ENCODE data around the gene SIN3A. TPM values are rescaled to one million over a fixed set of nuclear protein-coding genes. Genes with fewer than 3 reads are reported as not detected.

SIN3A gene
- total and polyA plus RNA-seq, 2 experiments from 2014 or later = 24.3 to 73.0 TPM

DNA sequence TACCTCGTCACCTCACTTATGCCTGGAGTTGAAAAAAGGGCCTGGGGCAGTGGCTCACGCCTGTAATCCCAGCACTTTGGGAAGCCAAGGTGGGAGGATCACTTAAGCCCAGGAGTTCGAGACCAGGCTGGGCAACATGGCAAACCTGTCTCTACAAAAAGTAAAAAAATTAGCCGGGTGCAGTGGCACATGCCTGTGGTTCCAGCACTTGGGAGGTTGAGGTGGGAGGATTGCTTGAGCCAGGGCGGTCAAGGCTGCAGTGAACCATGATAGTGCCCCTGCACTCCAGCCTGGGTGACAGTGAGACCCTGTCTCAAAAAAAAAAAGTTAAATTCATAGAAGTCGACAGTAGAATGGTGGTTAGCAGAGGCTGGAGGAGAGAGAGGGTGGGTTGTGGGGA is 109.3 kb downstream of the SIN3A start (continued):
- TF ChIP-seq, protein P1, sequence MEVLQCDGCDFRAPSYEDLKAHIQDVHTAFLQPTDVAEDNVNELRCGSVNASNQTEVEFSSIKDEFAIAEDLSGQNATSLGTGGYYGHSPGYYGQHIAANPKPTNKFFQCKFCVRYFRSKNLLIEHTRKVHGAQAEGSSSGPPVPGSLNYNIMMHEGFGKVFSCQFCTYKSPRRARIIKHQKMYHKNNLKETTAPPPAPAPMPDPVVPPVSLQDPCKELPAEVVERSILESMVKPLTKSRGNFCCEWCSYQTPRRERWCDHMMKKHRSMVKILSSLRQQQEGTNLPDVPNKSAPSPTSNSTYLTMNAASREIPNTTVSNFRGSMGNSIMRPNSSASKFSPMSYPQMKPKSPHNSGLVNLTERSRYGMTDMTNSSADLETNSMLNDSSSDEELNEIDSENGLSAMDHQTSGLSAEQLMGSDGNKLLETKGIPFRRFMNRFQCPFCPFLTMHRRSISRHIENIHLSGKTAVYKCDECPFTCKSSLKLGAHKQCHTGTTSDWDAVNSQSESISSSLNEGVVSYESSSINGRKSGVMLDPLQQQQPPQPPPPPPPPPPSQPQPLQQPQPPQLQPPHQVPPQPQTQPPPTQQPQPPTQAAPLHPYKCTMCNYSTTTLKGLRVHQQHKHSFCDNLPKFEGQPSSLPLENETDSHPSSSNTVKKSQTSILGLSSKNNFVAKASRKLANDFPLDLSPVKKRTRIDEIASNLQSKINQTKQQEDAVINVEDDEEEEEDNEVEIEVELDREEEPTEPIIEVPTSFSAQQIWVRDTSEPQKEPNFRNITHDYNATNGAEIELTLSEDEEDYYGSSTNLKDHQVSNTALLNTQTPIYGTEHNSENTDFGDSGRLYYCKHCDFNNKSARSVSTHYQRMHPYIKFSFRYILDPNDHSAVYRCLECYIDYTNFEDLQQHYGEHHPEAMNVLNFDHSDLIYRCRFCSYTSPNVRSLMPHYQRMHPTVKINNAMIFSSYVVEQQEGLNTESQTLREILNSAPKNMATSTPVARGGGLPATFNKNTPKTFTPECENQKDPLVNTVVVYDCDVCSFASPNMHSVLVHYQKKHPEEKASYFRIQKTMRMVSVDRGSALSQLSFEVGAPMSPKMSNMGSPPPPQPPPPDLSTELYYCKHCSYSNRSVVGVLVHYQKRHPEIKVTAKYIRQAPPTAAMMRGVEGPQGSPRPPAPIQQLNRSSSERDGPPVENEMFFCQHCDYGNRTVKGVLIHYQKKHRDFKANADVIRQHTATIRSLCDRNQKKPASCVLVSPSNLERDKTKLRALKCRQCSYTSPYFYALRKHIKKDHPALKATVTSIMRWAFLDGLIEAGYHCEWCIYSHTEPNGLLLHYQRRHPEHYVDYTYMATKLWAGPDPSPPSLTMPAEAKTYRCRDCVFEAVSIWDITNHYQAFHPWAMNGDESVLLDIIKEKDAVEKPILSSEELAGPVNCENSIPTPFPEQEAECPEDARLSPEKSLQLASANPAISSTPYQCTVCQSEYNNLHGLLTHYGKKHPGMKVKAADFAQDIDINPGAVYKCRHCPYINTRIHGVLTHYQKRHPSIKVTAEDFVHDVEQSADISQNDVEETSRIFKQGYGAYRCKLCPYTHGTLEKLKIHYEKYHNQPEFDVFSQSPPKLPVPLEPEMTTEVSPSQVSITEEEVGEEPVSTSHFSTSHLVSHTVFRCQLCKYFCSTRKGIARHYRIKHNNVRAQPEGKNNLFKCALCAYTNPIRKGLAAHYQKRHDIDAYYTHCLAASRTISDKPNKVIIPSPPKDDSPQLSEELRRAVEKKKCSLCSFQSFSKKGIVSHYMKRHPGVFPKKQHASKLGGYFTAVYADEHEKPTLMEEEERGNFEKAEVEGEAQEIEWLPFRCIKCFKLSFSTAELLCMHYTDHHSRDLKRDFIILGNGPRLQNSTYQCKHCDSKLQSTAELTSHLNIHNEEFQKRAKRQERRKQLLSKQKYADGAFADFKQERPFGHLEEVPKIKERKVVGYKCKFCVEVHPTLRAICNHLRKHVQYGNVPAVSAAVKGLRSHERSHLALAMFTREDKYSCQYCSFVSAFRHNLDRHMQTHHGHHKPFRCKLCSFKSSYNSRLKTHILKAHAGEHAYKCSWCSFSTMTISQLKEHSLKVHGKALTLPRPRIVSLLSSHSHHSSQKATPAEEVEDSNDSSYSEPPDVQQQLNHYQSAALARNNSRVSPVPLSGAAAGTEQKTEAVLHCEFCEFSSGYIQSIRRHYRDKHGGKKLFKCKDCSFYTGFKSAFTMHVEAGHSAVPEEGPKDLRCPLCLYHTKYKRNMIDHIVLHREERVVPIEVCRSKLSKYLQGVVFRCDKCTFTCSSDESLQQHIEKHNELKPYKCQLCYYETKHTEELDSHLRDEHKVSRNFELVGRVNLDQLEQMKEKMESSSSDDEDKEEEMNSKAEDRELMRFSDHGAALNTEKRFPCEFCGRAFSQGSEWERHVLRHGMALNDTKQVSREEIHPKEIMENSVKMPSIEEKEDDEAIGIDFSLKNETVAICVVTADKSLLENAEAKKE (CRISPR knock-in tag; IDR thresholded peaks at IDR 0.05) = no peak
- no peak for TF ChIP-seq ZNF331 (CRISPR knock-in tag; IDR thresholded peaks at IDR 0.05; ENCODE audit: low read depth)
- TF ChIP-seq CREB1 (CRISPR knock-in tag; IDR thresholded peaks at IDR 0.05; ENCODE audit: low read depth) = no peak
- no peak for TF ChIP-seq EZH2phosphoT487 (IDR thresholded peaks at IDR 0.05; ENCODE audit: unreplicated experiment)

DNA sequence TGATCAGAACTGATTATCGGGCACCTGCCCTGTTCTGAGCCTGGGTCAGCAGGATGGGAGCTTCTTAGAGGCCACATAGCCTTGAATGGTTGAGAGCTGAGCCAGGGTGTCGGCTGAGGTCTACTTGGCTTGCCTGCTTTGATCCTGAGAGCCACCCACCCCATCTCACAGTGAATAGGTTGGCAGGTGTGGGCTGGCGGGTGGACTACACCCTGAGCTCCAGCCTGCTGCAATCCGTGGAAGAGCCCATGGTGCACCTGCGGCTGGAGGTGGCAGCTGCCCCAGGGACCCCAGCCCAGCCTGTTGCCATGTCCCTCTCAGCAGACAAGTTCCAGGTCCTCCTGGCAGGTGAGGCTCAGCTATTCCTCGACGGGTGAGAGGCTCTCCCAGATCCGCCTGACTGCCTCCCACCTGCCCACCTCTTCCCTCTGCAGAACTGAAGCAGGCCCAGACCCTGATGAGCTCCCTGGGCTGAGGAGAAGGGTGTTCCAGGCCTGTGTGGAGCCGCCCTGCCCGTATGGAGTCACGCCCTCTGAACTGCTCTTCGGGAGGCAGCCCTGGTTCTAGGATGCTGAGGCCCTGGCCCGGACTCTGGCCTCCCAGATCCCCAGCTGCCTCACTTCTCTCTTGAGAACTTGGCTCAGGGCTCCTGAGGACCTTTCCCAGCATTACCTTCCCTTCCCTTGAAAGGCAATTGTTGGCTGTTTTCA is 111.8 kb downstream of the SIN3A start:
- Mint-ChIP-seq H3K4me1 (peaks cover 16% of the 10 kb centered on the region), H3K4me3 (no peak overlapping the region), H3K36me3 (ENCODE audit: low read depth) (peaks cover 14% of the 10 kb centered on the region), H3K9me3 (peaks cover 3% of the 10 kb centered on the region; the same call in 2 of the 3 replicates), H3K27ac (no peak overlapping the region), H3K27me3 (ENCODE audit: insufficient read depth, low read depth, poor library complexity) (peaks cover 21% of the 10 kb centered on the region)
- Histone ChIP-seq H3K4me2 (no peak overlapping the region), H3K36me3 (ENCODE audit: insufficient read depth) (no peaks in the 10 kb centered on the region), H3F3A (replicated peaks; ENCODE audit: low read depth) (no peaks in the 10 kb centered on the region), H3K79me2 (replicated peaks; ENCODE audit: insufficient read depth) (peaks cover 6% of the 10 kb centered on the region), H3K27ac (ENCODE audit: low read depth) (no peak overlapping the region), H2AFZ (no peak overlapping the region), H3K27me3 (ENCODE audit: insufficient read depth) (no peaks in the 10 kb centered on the region), H3K4me3 (no peak overlapping the region), H4K20me1 (replicated peaks; ENCODE audit: insufficient read depth) (no peaks in the 10 kb centered on the region), H3K4me1 (ENCODE audit: insufficient read depth) (no peaks in the 10 kb centered on the region), H3K9me2 (ENCODE audit: insufficient read depth) (no peaks in the 10 kb centered on the region)
- TF ChIP-seq, protein P1 (CRISPR knock-in tag; IDR thresholded peaks at IDR 0.05) = no peak
- TF ChIP-seq CREB1 (CRISPR knock-in tag; IDR thresholded peaks at IDR 0.05; ENCODE audit: low read depth) (no peak), ZNF114 (CRISPR knock-in tag; IDR thresholded peaks at IDR 0.05) (no peak), ZNF331 (CRISPR knock-in tag; IDR thresholded peaks at IDR 0.05; ENCODE audit: low read depth) (no peak)
- TF ChIP-seq, protein P2, sequence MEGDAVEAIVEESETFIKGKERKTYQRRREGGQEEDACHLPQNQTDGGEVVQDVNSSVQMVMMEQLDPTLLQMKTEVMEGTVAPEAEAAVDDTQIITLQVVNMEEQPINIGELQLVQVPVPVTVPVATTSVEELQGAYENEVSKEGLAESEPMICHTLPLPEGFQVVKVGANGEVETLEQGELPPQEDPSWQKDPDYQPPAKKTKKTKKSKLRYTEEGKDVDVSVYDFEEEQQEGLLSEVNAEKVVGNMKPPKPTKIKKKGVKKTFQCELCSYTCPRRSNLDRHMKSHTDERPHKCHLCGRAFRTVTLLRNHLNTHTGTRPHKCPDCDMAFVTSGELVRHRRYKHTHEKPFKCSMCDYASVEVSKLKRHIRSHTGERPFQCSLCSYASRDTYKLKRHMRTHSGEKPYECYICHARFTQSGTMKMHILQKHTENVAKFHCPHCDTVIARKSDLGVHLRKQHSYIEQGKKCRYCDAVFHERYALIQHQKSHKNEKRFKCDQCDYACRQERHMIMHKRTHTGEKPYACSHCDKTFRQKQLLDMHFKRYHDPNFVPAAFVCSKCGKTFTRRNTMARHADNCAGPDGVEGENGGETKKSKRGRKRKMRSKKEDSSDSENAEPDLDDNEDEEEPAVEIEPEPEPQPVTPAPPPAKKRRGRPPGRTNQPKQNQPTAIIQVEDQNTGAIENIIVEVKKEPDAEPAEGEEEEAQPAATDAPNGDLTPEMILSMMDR (conservative IDR thresholded peaks at IDR 0.05; ENCODE audit: low read depth in 2 of 2) = no peak
- no peak for ATAC-seq
- no peak for DNase-seq (ENCODE audit: low spot score)

All from GM23338 (cell line).